Measurements from ENCODE around the gene PPP4R1. TPM values are rescaled to one million over a fixed set of nuclear protein-coding genes. Genes with fewer than 3 reads are reported as not detected.

Gene PPP4R1
- total RNA-seq, 1 experiment from 2014 or later, result 65.2 TPM

DNA sequence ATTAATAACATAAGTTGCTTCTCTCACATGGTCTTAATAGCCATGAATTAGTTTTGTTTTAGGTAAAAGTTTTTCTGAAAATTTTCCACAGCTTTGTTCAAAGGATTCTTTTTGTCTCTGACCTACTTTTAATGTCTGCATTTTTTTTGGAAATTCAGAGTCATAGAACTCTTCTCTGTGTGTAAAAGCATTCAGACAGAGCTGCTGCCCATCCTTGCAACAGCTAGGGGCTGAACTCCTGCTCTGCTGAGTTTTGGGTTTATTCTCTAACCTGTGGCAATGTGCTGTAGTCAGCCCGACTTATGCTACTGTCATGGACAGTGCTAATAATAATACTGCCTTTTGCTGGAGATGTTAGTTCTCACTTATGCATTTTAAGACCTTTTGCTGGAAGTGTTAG, 95.0 kb downstream of the PPP4R1 start:
- Histone ChIP-seq H3K9me3 (ENCODE audit: low read depth, low read length, poor library complexity, severe bottlenecking) (no peaks in the 10 kb centered on the region), H3K36me3 (ENCODE audit: insufficient read depth, low read length, poor library complexity, severe bottlenecking) (peaks cover 6% of the 10 kb centered on the region), H3K4me3 (ENCODE audit: low read depth, low read length, poor library complexity, severe bottlenecking) (no peak overlapping the region), H3K27ac (ENCODE audit: low read depth, low read length, poor library complexity, severe bottlenecking) (no peak overlapping the region), H3K27me3 (replicated peaks; ENCODE audit: insufficient read depth, low read depth, low read length, poor library complexity) (no peaks in the 10 kb centered on the region), H3K4me1 (ENCODE audit: insufficient read depth, low read length, poor library complexity, severe bottlenecking) (no peaks in the 10 kb centered on the region)
- intact Hi-C loops (cut with micrococcal nuclease; ENCODE audit: unreplicated experiment), result loop anchor here (10.0 kb wide), 1 partner anchor 865 kb away; no protein-coding TSS in a partner anchor
- no TSS peak for BruUV-seq (replicated peaks)
- TF ChIP-seq EZH2 (IDR thresholded peaks at IDR 0.05; ENCODE audit: borderline replicate concordance, low read depth, low read length, poor library complexity, severe bottlenecking), result no peak
- TF ChIP-seq, protein P1, sequence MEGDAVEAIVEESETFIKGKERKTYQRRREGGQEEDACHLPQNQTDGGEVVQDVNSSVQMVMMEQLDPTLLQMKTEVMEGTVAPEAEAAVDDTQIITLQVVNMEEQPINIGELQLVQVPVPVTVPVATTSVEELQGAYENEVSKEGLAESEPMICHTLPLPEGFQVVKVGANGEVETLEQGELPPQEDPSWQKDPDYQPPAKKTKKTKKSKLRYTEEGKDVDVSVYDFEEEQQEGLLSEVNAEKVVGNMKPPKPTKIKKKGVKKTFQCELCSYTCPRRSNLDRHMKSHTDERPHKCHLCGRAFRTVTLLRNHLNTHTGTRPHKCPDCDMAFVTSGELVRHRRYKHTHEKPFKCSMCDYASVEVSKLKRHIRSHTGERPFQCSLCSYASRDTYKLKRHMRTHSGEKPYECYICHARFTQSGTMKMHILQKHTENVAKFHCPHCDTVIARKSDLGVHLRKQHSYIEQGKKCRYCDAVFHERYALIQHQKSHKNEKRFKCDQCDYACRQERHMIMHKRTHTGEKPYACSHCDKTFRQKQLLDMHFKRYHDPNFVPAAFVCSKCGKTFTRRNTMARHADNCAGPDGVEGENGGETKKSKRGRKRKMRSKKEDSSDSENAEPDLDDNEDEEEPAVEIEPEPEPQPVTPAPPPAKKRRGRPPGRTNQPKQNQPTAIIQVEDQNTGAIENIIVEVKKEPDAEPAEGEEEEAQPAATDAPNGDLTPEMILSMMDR (conservative IDR thresholded peaks at IDR 0.05; ENCODE audit: low read depth, low read length), result no peak
- DNase-seq (ENCODE audit: low spot score), result no peak
- POLR2A ChIA-PET (ENCODE audit: low non-redundant PET), result interaction anchor here (0.7 kb wide), 1 partner anchor 364 kb away, joined by 3 read pairs; no protein-coding TSS in a partner anchor
- CTCF ChIA-PET, result no interaction called here

DNA sequence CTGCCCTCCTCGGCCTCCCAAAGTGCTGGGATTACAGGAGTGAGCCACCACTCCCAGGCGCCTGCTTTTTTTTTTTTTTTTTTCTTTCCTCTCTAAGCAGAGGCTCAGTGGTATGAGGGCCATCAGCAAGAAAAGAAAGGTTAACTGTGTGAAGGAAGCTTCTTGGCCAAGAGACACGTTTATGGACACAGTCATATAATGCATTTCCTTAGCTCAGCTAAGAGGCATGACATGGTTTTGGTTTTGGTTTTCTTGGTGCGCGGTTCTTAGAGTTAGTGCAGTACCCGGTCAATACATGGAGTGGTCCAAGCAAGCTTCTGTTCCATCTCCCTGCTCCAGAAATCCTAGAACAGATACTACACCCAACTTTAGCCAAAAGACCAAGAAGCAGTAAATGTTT, 96.5 kb downstream of the PPP4R1 start:
- no TSS peak for BruUV-seq (replicated peaks)
- H3K27me3 ChIP-seq (replicated peaks; ENCODE audit: insufficient read depth, low read depth, low read length, poor library complexity), result no peaks in the 10 kb centered on the region
- POLR2A ChIA-PET (ENCODE audit: low non-redundant PET), result no interaction called here
- CTCF ChIA-PET, result no interaction called here
- H3K4me1 ChIP-seq (ENCODE audit: insufficient read depth, low read length, poor library complexity, severe bottlenecking), result no peaks in the 10 kb centered on the region
- TF ChIP-seq, protein P1 (conservative IDR thresholded peaks at IDR 0.05; ENCODE audit: low read depth, low read length), result no peak
- TF ChIP-seq EZH2 (IDR thresholded peaks at IDR 0.05; ENCODE audit: borderline replicate concordance, low read depth, low read length, poor library complexity, severe bottlenecking), result no peak
- H3K27ac ChIP-seq (ENCODE audit: low read depth, low read length, poor library complexity, severe bottlenecking), result no peak overlapping the region
- H3K4me3 ChIP-seq (ENCODE audit: low read depth, low read length, poor library complexity, severe bottlenecking), result no peak overlapping the region
- H3K36me3 ChIP-seq (ENCODE audit: insufficient read depth, low read length, poor library complexity, severe bottlenecking), result peaks cover 6% of the 10 kb centered on the region
- no peak for DNase-seq (ENCODE audit: low spot score)
- intact Hi-C loops (cut with micrococcal nuclease; ENCODE audit: unreplicated experiment), result loop anchor here (10.0 kb wide), 1 partner anchor 863 kb away; no protein-coding TSS in a partner anchor
- H3K9me3 ChIP-seq (ENCODE audit: low read depth, low read length, poor library complexity, severe bottlenecking), result no peaks in the 10 kb centered on the region

DNA sequence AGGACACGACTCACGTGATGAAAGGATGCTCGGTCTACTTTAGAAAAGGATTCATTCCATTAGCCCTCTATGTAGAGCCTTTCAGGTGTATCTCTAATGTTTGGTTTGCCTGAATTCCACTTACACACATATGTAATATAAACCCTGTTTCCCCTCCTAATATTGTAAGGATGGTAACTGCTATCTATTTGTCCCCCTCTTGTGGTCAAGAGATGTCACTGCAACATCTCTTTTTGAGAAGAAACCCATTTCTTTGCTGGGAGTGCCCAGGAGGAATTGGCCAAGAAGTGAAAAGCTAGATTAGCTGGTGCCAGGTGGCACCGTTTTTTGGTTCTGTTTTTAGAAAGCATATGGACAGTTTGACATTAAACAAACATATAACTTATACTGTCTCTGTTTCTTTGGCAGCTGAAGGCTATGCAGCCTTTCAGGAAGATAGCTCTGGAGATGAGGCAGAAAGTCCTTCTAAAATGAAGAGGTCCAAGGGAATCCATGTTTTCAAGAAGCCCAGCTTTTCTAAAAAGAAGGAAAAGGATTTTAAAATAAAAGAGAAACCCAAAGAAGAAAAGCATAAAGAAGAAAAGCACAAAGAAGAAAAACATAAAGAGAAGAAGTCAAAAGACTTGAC, 97.8 kb downstream of the PPP4R1 start:
- no peak for TF ChIP-seq EZH2 (IDR thresholded peaks at IDR 0.05; ENCODE audit: borderline replicate concordance, low read depth, low read length, poor library complexity, severe bottlenecking)
- TF ChIP-seq, protein P1 (conservative IDR thresholded peaks at IDR 0.05; ENCODE audit: low read depth, low read length), result peak; percentile 91
- no TSS peak for BruUV-seq (replicated peaks)
- Histone ChIP-seq H3K27ac (ENCODE audit: low read depth, low read length, poor library complexity, severe bottlenecking) (no peak overlapping the region), H3K4me1 (ENCODE audit: insufficient read depth, low read length, poor library complexity, severe bottlenecking) (no peaks in the 10 kb centered on the region), H3K9me3 (ENCODE audit: low read depth, low read length, poor library complexity, severe bottlenecking) (no peaks in the 10 kb centered on the region), H3K4me3 (ENCODE audit: low read depth, low read length, poor library complexity, severe bottlenecking) (no peak overlapping the region), H3K36me3 (ENCODE audit: insufficient read depth, low read length, poor library complexity, severe bottlenecking) (peaks cover 6% of the 10 kb centered on the region), H3K27me3 (replicated peaks; ENCODE audit: insufficient read depth, low read depth, low read length, poor library complexity) (no peaks in the 10 kb centered on the region)
- ChIA-PET CTCF (interaction anchor here (0.5 to 1.3 kb wide), 3 partner anchors 132 to 1044 kb away, joined by 3 to 4 read pairs (median 3); no protein-coding TSS in a partner anchor), POLR2A (ENCODE audit: low non-redundant PET) (no interaction called here)
- peak; percentile 68 for DNase-seq (ENCODE audit: low spot score)
- intact Hi-C loops (cut with micrococcal nuclease; ENCODE audit: unreplicated experiment), result loop anchor here (1.0 to 10.0 kb wide), 2 partner anchors 443 to 862 kb away; no protein-coding TSS in a partner anchor

Measured in A673 (cell line).